Measurements from ENCODE around the gene NTM.

DNA sequence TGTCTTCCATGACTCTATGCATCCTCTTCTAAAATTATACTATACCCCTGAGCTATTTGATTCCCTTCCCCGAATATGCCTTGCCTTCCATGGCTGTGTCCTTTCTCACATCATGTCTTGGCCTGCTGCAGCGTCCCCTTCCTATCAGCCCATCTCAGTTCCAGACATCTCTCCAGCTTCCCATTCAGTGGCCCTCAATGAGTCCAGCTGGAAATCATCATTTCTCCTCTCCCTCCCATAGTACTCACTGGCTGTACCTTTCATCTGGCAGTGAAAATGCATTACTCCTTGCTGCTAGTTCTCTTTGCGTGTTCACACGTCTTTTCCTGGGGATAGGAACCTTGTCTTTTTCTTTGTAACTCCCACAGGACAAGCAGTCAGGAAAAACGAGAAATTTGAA is 486.8 kb downstream of the NTM start:
- no peak for TF ChIP-seq POLR2A (IDR thresholded peaks at IDR 0.05)
- TF ChIP-seq, protein P1, sequence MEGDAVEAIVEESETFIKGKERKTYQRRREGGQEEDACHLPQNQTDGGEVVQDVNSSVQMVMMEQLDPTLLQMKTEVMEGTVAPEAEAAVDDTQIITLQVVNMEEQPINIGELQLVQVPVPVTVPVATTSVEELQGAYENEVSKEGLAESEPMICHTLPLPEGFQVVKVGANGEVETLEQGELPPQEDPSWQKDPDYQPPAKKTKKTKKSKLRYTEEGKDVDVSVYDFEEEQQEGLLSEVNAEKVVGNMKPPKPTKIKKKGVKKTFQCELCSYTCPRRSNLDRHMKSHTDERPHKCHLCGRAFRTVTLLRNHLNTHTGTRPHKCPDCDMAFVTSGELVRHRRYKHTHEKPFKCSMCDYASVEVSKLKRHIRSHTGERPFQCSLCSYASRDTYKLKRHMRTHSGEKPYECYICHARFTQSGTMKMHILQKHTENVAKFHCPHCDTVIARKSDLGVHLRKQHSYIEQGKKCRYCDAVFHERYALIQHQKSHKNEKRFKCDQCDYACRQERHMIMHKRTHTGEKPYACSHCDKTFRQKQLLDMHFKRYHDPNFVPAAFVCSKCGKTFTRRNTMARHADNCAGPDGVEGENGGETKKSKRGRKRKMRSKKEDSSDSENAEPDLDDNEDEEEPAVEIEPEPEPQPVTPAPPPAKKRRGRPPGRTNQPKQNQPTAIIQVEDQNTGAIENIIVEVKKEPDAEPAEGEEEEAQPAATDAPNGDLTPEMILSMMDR (IDR thresholded peaks at IDR 0.05) = no peak

All from transverse colon (tissue), 3 donors.